HG03064 (cell line): ENCODE data around the gene ALG2.
"Not testable (repeated sequence)": the region's sequence is repeated elsewhere in the genome, so short reads cannot be mapped to it uniquely, and the experiment has no call there.

Source experiments
- ATAC-seq: cut with Tn5 transposase; IDR thresholded peaks from one replicate; pipeline ENCODE4 v1.9.1; 2021; ENCODE audit warnings: low read depth; ENCODE audit not compliant: unreplicated experiment

The ALG2 gene

DNA sequence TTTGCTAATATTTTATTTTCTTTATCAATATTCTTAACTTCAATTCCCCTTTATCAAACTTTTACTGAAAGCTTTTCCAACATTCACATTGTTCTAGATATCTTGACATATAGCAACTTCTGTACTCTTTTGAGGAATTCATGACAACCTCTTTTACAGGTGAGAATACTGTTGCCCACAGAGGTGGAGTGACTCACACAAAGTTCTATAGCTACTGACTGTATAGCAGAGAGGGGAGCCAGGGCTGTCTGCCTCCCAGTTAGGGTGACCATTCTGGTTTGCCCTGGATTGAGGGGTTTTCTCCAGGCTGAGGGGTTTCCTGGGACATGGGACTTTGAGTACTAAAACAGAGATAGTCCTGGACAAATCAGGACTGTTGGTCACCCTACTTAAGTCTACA lies 16.6 kb upstream of the ALG2 start:
- no peak for ATAC-seq

DNA sequence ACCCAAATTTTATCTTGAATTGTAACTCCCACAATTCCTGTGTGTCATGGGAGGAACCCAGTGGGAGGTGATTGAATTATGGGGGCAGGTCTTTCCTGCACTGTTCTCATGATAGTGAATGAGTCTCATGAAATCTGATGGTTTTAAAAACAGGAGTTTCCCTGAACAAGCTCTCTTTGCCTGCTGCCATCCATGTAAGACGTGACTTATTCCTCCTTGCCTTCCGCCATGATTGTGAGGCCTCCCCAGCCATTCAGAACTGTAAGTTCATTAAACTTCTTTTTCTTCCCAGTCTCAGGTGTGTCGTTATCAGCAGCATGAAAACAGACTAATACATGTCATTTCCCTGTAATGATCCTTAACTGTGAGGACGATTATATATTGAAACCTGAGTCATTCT lies 16.1 kb upstream of the ALG2 start:
- not testable (repeated sequence) for ATAC-seq

DNA sequence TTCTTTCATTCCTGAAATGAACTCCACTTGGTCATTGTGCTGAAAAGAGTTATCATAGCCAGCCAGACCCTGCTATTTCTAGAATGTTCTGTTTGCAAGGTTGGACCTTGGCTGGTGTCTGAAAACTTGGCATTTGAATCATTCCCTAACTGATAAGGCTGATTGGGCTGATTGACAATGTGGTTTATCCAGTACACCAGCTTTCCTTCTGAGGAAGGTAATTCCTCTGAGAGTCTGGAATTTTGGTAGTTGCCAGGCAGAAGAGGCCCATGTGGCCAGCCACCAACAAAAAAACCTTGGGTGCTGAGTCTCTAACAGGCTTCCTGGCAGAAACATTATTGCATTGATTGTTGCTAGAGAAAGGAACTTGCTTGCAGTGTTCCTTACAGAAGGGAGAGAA lies 15.6 kb upstream of the ALG2 start:
- no peak for ATAC-seq

GRCh38 chr9:99235926-99236634 lies 14.3 kb upstream of the ALG2 start:
- peak; percentile 97 for ATAC-seq

GRCh38 chr9:99235069-99235468 lies 13.3 kb upstream of the ALG2 start:
- ATAC-seq, result no peak

DNA sequence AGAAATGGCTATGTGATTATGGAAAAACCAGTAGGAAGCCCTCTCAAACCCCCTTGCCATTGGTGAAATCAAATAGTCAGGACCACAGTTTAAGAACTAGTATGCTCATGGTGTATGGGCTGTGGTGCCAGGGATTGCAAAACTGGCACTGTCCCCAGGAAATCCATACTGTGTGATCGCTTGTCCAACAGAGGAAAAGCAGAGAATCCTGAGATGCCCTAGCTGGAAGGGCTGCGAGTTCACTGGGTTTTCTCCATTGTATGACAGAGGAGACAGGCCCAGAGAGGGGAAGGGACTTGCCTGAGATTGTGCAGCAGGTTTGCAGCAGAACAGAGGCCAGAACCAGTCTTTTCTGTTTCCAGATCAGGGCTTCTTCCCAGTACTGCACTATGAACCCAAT lies 12.9 kb upstream of the ALG2 start:
- ATAC-seq, result no peak

- no peak for ATAC-seq
Measured at GRCh38 chr9:99231711-99232110, 10.0 kb upstream of the ALG2 start.

- no peak for ATAC-seq
Measured at GRCh38 chr9:99230206-99230605, 8.5 kb upstream of the ALG2 start.

DNA sequence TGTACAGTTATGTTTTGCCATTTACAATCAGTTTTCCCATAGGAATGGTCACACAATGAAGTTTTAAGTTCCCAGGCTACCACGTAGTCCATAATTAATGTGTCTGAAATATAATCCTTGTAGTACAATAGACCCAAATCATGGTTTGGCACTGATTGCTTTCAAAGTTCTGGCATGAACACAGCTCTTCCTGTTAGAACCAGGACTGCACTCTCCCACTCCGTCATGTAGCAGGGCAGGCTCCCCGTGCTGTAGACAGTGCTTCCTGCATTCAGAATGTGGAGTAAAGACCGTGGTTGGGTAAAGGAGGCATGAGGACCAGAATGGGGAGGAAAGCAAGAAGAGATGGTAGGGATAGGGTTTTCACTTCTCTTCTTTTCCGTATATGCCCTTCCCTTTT lies 4.3 kb upstream of the ALG2 start:
- no peak for ATAC-seq

- ATAC-seq, result no peak
Measured at GRCh38 chr9:99224445-99224844, 2.7 kb upstream of the ALG2 start.

DNA sequence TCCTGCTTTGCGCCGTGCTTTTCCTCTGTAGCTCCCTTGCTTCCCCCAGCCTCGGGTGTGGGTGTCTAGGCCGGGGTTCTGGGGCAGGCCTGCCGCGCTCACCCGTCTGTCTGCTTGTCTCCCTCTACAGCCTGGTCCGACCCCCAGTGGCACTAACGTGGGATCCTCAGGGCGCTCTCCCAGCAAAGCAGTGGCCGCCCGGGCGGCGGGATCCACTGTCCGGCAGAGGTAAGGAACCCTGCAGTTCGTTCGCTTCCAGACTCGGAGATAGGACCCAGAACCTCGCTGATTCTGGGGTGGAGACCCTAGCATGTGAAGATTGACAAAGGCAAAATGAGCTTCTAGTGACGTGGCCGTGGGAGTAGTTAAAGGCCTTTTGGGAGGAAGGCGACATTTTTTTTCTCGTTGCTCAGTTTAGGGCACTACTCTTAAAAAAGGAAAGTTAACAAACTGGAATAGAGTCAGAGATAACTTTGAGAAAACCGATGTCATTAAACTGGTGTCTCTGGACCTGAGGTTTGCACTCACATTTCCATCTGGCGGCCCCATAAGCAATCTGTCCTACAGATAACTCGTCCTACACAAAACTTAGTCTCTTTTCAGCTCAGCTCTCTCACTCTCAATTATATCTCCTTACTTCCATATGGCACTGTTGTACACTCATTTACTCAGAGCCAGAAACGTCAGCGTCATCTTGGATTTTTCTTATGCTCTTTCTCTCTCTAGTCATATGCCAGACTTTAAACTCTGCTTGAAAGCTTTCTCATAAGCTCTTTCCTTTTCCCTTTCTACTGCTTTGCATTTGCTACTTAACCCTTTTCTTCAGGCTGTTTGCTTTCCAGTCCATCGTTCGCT lies 901 bp upstream of the ALG2 start:
- ATAC-seq, result peak; percentile 9

DNA sequence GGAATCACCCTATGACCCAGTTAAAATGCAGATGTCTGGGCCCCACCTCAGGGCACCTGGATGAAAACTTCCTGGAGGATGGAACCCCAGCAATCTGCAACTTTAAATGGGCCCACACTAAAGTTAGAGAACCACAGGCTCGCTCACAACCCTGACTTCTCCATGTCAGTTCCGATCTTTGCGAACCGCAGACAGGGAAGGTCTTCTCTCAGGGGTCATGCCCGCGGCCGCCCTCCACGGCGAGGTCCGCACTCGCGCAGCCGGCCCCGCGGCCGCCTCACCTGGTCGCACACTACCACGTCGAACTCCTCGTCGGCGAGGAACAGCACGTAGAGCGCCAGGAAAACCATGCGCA lies 499 bp downstream of the ALG2 start:
- peak; percentile 29 for ATAC-seq

GRCh38 chr9:99220011-99220410 lies 1.7 kb downstream of the ALG2 start:
- no peak for ATAC-seq

GRCh38 chr9:99216073-99216472 lies 5.7 kb downstream of the ALG2 start:
- no peak for ATAC-seq

DNA sequence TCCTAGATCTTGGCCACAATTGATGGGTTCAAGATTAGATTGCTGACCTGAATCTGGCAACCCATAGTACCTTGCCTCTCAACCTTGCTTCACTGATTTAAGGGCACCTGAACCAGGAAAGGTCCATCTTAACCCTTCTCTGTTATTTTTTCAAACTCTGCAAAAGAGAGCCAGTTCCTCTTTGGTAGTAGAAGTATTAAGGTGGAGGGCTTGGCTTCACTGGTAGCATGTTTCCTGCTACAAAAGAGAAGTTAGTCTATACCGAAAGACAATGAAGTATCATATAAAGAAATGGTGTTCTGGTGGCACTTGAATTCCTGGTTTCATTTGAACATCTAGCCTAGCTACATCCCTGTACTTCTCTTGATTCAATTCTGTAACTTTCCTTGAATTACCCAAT lies 8.5 kb downstream of the ALG2 start:
- no peak for ATAC-seq

DNA sequence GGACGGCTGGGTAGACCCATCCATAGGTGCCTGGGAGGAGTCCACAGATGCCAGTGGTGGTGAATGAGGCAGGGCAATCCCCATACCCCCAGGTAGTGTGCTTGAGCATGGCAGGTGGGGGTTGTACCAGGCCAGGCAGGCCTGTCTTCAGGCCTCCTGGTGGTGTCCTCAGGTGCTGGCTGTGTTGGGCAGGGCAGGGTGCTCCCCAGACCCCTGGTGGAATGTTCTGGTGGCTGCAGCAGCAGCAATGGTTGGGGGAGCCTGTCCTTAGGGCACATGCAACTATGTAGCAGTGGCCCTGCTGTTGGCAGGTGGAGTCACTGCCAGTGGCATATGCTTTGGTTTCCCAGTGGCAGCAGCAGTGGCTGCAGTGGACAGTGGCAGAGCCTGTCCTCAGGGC lies 10.0 kb downstream of the ALG2 start:
- ATAC-seq, result no peak

DNA sequence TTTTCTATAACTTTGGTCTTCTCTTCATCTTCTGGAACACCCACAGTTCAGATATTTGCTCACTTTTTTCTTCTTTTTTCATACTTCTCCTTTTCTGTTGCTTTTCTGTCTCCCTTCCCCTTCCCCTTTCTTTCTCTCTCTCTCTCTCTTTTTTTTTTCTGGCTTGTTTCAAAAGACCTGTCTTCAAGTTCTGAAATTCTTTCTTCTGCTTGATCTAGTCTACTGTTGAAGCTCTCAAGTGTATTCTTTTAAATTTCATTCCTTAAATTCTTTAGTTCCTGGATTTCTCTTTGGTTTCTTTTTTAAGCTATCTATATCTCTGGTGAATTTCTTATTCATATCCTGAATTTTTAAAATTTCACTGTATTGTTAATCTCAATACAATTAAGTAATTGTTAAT lies 11.2 kb downstream of the ALG2 start:
- ATAC-seq, result no peak

- no peak for ATAC-seq
Measured at GRCh38 chr9:99201603-99202002, 20.1 kb downstream of the ALG2 start.

- no peak for ATAC-seq
Measured at GRCh38 chr9:99199938-99200539, 21.7 kb downstream of the ALG2 start.

DNA sequence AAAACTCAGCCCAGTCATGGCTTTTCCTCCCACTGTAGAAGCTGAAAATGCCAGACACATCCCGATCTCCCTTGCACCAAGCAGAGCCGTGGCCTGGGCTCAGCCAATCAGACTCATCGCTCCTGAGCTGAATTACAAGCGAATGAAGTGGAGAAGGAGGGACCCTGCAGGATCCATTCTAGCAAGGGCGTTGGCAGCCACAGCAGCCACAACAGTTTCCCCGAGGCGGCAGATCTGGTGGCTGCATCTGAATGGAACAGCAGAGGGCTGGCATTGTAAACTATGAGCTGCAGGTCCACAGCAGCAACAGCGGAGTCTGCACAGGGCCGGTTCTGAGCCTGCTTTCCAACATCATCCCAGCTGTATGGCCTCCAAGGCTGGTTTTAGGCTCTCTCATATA lies 23.8 kb downstream of the ALG2 start:
- no peak for ATAC-seq

GRCh38 chr9:99197124-99197630 lies 24.6 kb downstream of the ALG2 start:
- ATAC-seq, result no peak

- ATAC-seq, result not testable (repeated sequence)
Measured at GRCh38 chr9:99196484-99196883, 25.3 kb downstream of the ALG2 start.
